Neural progenitor cell (in vitro differentiated cells): Measurements from ENCODE around the gene PPARG.

Experiments used
- EZH2phosphoT487 ChIP-seq: fragments of 200-600 bp; sonication (generic); IDR thresholded peaks from 2 replicates; pipeline ENCODE4 v1.6.1; 2017; ENCODE audit warnings: antibody characterized with exemption
- TF ChIP-seq, protein P1 (sequence below): fragments of 200-600 bp; sonication (generic); IDR thresholded peaks from 2 replicates; pipeline ENCODE4 v1.5.1; 2017; ENCODE audit warnings: antibody characterized with exemption, mild to moderate bottlenecking

GRCh38 chr3:12447075-12447474 lies 158.2 kb downstream of the PPARG start:
- TF ChIP-seq, protein P1, sequence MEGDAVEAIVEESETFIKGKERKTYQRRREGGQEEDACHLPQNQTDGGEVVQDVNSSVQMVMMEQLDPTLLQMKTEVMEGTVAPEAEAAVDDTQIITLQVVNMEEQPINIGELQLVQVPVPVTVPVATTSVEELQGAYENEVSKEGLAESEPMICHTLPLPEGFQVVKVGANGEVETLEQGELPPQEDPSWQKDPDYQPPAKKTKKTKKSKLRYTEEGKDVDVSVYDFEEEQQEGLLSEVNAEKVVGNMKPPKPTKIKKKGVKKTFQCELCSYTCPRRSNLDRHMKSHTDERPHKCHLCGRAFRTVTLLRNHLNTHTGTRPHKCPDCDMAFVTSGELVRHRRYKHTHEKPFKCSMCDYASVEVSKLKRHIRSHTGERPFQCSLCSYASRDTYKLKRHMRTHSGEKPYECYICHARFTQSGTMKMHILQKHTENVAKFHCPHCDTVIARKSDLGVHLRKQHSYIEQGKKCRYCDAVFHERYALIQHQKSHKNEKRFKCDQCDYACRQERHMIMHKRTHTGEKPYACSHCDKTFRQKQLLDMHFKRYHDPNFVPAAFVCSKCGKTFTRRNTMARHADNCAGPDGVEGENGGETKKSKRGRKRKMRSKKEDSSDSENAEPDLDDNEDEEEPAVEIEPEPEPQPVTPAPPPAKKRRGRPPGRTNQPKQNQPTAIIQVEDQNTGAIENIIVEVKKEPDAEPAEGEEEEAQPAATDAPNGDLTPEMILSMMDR, result no peak
- no peak for TF ChIP-seq EZH2phosphoT487
